Measurements from ENCODE around the gene CDC20.

GRCh38 chr1:43317817-43318471, 40.8 kb upstream of the CDC20 start:
- TF ChIP-seq POLR2A (IDR thresholded peaks at IDR 0.05; ENCODE audit: low read depth, low read length) (no peak), POLR2AphosphoS5 (IDR thresholded peaks at IDR 0.05; ENCODE audit: low read depth, low read length) (no peak)

Data from GM12892 (cell line).